Stimulated activated CD8-positive, alpha-beta memory T cell treated with anti-CD3 and anti-CD28 coated beads, Interleukin-2, amount 100 ng/mL, for 48 hours (primary cell): ENCODE results near the gene TNN.
"Not testable (repeated sequence)": the region's sequence is repeated elsewhere in the genome, so short reads cannot be mapped to it uniquely, and the experiment has no call there.

Source experiments
- DNase-seq, 2 donors: peaks; one replicate each; pipeline ENCODE4 v3.0.0-alpha.2; 2020; ENCODE audit warnings: low read depth in 2 of 2

TNN gene

DNA sequence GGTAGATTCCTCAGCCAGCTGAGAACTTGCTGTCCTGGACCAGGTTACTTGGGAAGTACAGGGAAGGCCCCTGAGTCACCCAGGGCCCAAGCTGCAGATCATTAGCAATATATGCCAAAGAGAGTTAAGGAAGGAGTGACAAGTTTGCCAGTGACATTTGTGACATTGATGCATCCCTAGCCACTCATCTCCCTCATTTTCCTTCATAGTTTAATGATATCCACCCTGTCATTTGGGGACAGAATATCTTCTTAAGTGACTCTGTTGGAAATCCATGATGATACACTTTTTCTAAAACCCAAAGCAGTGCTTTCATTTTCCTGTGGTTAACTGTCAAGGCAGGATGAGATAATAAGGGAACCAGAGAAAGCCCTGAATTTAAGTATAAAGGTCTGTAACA, 3.2 kb downstream of the TNN start:
- no peak for DNase-seq

DNA sequence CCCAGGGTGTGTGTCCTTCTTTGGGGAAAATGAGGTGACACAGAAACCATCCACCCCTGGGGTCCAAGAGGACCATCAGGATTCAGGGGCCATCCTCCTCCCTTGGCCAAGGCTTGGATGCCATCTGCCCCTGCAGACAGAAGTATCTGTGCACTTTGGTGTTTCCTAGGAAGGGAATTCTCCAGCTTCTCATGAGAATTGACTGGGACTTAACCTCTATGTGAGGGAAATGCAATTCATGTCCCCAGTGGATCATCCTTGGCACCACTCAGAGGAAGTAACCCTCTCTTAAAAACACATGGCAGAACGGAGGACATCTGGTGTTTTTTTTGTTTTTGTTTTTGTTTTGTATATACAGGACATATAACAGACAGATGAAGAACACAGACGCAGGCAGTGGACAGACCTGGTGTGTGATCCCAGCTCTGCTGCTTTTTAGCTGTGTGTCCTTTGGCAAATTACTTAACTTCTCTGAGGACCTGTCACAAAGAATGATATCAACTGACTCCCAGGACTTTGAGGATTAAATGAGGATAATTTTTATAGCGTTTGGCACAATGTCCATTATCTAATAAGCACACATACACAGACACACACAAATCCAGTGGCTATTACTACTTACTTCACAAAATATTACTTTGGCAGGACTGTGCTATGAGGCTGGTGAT, 3.8 kb downstream of the TNN start:
- DNase-seq, result no peak

DNA sequence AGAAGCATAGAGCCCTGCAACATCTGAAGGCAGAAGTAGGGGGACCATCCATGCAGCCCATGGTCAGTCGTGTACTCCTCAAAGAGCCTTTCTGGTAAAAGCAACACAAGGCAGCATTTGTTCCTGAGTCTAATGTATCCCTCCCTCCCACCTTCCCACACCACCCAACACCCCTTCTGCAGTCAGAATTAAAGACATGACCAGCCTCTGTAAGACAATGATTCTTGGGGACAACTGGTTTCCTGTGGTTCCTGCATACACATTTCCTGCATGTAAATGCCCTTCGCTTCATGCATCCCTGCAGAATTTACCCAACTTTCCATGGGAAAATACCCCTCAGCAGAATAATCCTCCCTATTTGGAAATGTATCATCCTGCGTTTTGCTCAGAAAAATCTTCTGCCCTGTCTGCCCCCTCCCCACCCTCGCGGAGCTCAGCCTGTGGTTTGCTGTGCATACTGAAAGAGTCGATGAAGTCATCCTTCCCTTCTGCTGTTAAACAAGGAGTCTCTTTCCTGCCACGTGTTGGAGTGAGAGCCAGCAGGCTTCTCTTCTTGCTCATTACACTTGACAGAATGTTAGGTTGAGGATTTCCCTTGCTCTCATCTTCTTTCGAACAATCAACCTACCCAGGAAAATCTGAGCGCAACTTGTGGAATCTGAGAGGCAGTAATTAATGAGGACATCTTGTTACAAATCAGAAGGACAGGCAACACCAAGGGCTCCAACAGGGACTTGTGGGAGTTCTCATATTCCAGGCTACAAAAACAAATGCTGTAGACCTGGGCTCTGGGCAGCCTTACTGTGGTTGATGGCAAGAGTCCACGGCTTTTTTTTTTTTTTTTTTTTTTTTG, 4.7 kb downstream of the TNN start:
- DNase-seq, result peak in 1 of 2 donors; percentile 8

DNA sequence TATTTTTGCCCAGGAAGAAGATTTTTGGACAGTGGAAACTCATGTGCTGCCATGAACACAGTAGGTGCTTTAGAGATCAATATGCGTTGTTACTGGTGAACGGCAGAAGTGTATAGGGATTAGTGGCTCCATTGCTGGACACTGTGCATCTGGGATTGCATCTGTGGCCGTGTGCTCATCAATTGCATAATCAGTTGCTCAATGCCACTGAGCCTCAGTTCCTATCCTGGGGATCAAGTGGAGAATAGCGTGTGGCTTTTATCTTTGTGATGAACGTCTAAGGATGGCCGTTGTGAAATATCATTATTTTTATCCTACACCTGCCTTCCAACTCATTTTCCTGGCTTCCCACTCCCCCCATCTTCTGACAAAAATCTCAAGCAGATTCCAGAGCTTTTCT, 5.4 kb downstream of the TNN start:
- no peak for DNase-seq

DNA sequence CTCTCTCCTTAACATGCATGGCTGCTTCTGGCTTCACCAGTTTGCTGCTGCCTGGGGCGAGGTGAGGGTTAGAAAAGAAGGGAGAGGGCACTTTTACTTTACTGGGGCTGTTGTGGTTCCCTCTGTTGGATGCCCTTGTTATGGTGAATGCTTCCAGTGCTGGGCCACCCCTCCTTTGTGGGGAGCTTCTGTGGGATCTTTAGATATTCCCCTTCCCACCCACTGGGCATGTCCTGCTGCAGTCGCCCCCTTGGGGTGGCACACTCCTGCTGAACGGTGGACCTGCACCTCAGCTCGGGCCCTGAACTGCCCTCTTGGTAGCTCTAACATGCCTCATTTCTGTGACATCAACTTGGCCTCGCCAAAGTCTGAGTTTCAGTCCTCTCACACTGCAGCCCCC, 6.0 kb downstream of the TNN start:
- no peak for DNase-seq

DNA sequence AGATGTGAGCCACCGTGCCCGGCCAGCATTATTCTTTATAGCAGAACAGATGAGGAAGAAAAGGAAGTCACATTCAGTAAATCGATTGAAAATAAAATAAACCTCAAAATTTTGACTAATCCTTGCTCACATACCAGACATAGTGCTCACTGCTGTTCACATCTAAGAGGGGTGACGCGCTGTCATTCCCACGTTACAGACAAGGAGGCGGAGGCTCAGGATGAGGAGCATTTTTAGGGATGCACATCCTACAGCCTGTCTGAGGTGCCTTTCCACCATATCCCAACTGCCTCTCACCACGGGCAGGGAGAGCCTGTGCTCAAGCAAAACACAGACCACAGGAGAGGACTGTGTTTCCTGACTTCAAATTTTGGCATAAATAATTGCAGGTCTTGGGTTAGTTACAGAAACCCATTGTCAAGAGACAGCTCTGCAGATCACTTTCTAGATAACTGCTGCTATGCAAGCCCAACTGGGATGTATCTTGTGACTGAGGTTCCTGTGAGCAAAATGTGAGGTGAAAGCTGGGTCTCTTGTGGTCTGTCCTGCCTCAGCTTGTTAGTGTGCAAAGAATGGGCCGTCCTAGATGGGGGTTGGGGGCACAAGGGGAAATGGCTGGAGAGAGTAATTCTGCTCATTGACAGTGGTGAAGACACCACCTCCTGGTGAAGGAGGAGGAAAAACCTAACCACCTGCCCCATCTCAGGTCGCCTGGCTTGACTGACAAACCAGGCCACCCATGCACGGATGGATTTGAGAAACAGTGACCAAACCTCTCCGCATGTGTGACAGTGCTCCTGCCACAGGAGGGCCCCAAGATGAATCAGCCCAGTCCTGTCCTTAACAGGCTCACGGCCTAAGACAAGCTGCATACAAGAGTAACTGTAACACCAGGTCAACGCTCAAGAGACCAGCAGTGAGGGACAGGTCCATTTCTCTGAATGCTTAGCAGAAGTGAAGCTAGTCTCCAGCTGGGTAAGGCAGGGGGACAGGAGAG, 8.2 kb downstream of the TNN start:
- no peak for DNase-seq

DNA sequence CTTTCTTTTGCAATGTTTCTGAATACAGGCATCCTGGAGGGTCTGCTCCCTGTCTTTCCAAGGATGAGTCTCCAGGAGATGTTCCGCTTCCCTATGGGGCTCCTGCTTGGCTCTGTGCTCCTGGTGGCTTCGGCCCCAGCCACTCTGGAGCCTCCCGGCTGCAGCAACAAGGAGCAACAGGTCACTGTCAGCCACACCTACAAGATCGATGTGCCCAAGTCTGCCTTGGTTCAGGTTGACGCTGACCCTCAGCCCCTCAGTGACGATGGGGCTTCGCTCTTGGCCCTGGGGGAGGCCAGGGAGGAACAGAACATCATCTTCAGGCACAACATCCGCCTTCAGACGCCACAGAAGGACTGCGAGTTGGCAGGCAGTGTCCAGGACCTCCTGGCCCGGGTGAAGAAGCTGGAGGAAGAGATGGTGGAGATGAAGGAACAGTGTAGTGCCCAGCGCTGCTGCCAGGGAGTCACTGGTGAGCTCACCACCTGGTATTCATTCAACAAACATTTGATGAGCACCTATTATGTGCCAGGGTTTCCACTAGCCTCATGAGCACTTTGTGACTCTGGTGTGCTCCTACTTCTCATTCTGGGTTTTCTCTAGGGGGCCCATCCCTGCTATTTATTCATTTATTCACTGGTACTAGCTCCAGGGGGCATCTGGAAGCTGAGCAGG, 9.9 kb downstream of the TNN start:
- no peak for DNase-seq

DNA sequence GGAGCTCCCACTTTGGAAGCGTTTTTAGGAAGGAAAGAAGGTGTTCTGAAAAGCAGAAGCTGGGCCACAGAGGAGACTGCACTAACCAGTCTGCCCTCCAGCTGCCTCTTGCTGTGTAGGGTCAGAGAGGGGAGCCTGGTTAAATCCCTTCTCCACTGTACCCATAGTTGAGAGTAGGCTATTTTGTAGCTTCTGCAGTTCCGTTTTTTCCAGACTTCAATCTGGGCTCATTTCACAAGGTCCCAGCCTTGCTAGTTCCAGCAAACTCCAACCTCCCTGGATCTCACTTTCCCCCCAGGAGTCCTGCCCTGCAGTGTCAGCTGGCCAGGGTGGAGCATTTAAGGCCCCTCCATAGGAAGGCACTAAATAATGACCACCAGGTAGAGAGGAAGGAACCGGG, 11.0 kb downstream of the TNN start:
- DNase-seq, result no peak

DNA sequence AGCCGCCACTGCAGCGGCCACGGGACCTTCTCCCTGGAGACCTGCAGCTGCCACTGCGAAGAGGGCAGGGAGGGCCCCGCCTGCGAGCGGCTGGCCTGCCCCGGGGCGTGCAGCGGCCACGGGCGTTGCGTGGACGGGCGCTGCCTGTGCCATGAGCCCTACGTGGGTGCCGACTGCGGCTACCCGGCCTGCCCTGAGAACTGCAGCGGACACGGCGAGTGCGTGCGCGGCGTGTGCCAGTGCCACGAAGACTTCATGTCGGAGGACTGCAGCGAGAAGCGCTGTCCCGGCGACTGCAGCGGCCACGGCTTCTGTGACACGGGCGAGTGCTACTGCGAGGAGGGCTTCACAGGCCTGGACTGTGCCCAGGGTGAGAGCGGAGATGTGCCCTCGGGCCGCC, 11.7 kb downstream of the TNN start:
- DNase-seq, result no peak

DNA sequence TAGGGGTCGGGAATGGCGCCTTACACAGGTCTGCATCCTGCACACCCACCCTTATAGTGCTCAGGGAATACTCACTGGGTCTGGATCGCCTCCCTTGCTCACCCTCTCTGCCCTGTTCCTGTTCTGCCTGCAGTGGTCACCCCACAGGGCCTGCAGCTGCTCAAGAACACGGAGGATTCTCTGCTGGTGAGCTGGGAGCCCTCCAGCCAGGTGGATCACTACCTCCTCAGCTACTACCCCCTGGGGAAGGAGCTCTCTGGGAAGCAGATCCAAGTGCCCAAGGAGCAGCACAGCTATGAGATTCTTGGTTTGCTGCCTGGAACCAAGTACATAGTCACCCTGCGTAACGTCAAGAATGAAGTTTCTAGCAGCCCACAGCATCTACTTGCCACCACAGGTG, 12.4 kb downstream of the TNN start:
- DNase-seq, result no peak

DNA sequence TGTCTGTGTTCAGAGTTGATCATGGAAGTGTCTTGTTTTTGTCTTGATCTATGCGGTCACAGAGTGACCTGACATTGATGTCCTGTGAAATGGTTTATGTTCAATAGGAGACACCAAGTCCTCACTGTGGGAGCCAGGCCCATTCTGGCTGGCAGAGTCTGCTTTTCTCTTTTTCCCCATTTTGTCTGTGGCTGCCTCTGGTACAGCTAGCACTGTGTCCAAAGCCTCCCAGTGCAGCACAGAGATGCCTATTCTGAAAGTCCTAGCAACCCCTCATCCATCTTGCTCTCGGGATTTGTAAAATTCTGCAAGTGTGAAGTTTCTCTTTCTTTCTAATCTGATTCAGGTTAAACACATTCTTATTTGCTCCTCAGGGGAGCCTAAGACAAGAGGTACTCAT, 14.3 kb downstream of the TNN start:
- DNase-seq, result no peak

DNA sequence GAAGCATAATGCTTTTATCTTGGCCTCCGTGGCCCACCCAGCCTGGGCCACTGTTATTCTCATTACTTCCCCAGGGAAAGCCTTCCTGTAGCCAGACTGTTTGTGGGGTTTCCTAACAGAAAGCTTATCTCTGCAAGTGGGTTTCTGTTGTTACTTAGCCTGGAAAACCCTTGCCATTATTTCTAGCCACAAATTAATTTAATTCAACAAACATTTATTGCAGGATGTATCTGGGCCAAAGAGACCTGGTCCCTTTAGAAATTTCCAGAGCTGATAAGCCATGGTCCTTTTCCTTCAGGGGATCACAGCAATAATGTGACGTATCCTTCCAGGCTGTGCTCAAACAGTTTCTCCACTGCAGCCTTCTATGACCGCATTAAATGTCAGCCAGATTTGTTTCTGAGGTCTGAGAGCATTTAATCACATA, 20.9 kb downstream of the TNN start:
- DNase-seq, result no peak

DNA sequence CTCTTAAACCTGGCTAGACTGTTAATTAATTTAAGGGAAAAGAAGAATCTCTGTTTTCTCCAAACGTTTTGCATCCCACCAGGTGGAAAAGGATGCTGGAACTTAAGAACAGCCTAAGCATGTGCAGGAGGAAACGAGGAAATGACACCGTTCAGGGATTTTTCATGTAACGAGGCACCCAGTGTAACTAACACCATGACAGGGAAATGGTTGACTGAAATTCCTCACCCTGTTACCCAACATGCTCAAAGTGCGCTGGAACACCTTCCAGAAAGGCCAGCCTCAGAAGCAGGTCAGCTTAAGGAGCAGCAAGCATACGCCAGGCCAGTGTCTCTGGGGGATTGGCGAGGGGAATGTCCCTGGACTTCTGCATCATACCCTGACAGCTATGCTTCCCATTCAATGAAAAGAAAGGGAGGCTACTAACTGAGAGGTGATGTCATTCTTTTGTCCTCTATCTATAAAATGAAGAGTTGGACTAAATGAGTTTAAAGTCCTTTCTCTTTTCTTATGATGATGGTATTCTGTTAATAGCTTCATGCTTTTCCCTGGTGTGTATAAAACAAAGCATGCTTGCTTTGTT, 21.6 kb downstream of the TNN start:
- DNase-seq, result no peak

DNA sequence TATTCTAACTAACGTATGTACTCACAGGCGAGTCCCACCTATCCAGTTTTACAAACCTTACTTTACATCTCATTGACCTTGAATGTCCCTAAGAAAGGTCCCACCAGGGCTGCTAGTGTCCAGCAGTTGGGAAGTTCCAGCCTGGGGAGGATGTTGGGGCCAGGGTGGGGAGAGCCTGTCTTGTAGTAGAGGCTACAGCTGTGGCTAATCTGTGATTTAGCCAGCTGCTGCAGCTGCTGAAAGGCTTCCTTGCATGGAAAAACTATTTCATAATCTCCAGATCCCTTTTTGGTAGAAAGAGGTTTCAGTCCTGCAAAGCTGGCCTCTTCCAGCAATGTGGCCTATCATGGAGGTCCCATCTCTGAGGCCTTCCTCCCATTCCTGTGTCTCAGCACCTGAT, 23.1 kb downstream of the TNN start:
- DNase-seq, result no peak

DNA sequence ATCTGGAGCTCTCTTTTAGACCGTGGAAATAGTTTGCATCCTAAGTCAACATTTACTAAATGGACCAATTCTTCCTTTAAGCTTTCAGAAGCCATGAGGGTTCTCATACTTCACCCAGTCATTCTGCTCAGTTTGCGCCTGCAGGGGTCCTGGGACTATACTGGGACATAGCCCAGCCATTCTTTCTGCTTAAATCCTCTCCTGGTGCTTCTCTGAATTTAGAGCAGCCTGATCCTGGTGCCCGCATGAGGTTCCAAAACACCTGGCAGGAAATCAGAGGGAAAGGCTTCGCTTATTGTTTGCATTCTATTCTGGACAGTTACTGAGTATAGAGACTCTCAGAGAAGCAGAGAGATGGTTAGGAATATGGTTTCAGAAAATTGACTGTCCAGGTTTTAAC, 27.0 kb downstream of the TNN start:
- no peak for DNase-seq

DNA sequence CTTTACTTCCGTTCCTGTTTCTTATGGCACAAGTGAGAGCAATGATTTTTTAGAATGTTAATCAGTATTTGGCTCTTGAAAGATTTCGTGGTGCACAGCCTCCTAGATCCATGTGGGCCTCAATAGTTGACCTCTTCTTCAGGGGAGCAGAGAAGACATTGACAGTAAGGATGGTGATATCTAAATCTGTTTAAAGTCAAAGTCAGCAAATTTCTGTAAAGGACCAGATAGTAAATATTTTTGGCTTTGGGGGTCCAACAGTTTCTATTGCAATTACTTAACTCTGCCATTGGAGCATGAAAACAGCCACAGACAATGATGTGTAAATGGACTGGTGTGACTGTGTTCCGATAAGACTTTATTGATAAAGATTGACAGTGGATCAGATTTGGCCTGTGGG, 27.4 kb downstream of the TNN start:
- DNase-seq, result no peak

DNA sequence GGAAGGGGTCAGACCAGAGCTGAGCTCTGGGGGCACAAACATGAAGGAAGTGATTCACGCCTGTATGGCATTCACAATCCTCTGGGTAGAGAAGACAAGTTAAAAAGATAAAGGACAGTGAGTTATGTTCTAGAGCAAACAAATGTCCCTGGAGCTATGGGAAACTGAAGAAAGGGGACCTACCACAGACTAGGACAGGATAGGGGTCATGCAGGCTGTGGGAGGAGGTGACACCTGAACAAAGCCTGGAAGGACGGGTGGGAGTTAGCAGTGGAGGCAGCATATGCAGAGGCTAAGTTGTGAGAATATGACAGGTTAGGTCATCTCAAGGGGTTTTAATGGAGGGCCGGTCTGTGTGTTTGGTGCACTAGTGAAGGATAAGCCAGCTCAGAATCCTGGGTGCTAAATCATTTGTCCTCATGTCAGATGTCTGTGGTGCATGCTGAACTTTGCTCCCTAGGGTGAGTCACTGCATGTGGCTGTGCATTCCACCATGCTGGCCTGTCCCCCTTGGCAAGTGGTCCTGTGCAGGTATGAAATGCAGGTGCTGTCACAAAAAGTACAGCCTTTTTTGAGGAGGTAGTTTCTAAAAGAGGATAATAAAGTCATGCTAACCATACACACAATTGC, 28.5 kb downstream of the TNN start:
- DNase-seq, result no peak

DNA sequence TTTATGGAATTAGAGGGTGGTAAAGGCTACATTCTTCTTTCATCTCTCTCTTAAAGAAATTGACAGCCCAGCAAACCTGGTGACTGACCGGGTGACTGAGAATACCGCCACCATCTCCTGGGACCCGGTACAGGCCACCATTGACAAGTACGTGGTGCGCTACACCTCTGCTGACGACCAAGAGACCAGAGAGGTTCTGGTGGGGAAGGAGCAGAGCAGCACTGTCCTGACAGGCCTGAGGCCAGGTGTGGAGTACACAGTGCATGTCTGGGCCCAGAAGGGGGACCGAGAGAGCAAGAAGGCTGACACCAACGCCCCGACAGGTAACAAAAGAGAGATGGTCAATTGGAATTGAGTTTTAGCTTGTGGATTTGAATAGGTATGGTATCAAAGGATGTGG, 29.7 kb downstream of the TNN start:
- no peak for DNase-seq

DNA sequence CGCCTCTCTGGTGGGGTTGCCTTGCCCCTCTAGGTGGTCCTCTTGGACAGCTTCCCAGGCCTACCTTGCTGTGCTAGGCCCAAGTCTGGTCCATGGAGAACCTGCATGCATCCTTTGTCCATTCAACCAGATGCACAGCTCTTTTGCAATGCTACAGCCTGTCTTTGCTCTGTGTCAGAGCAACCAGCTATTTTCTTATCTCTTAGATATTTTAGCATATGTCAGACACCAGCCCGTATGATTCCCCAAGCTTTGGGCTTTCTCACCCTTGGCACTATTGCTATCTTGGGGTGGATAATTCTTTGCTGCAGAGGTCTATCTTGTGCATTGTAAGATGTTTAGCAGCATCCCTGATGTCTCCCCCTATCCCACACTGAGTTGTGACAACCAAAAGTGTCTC, 32.3 kb downstream of the TNN start:
- no peak for DNase-seq

DNA sequence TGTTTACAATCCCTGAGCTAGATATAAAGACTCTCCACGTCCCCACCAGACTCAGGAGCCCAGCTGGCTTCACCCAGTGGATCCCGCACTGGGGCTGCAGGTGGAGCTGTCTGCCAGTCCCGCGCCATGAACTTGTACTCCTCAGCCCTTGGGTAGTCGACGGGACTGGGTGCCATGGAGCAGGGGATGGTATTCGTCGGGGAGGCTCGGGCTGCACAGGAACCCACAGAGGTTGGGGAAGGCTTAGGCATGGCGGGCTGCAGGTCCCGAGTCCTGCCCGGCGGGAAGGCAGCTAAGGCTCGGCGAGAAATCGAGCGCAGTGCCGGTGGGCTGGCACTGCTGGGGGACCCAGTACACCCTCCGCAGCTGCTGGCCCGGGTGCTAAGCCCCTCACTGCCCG, 34.5 kb downstream of the TNN start:
- not testable (repeated sequence) for DNase-seq

DNA sequence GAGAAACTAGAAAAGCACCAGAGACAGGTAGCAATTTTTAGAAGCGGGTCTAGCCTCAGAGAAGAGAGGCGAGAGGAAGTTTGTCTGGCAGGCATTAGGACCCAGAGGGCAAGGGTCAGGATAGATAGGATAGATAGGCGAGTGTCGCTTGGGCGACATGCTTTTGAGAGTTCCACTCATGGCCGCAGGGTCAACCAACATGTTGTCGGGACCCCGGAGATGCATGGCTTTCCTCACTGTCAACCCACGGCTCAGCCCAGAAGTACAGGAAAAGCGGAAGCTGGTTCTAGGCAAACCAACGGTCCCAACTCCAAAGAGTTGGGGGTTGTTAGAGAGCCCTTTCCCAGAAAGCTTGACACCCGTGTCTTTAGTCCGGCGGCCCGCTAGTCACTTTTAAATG, 38.9 kb downstream of the TNN start:
- not testable (repeated sequence) for DNase-seq
